Choroid plexus epithelial cell (primary cell): Measurements from ENCODE around the gene LRPAP1.

Experiments
- DNase-seq: peaks from one replicate; pipeline ENCODE4 v3.0.0-alpha.2; 2010; ENCODE audit warnings: low read depth
- H3K4me3 ChIP-seq: 2 replicates; pipeline ENCODE4 v1.5.1; 2011; ENCODE audit warnings: low read depth, mild to moderate bottlenecking, control low read depth, low read length, moderate library complexity
- TF ChIP-seq, protein P1 (sequence below): conservative IDR thresholded peaks from 2 replicates; pipeline ENCODE4 v1.5.1; 2011; ENCODE audit warnings: low read depth, mild to moderate bottlenecking, control low read depth, inconsistent platforms, low read length, moderate library complexity

LRPAP1 gene

DNA sequence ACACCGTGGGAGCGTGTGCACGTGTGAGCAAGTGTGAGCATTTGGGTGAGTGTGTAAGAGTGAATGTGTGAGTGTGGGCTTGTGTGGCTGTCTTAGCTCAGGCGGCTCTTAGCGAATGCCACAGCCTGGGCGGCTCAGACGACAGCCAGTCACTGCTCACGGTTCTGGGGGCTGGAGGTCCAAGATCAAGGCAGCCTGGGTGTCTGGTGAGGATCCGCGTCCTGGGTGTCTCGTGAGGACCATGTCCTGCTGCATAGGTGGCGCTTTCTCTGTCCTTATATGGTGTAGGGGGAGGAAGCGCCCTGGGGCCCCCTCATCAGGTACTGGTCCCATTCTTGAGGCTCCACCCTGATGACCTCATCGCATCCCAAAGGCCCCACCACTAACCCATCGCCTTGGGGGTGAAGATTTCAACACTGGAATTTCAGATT lies 64.6 kb downstream of the LRPAP1 start:
- DNase-seq: no peak
- TF ChIP-seq, protein P1, sequence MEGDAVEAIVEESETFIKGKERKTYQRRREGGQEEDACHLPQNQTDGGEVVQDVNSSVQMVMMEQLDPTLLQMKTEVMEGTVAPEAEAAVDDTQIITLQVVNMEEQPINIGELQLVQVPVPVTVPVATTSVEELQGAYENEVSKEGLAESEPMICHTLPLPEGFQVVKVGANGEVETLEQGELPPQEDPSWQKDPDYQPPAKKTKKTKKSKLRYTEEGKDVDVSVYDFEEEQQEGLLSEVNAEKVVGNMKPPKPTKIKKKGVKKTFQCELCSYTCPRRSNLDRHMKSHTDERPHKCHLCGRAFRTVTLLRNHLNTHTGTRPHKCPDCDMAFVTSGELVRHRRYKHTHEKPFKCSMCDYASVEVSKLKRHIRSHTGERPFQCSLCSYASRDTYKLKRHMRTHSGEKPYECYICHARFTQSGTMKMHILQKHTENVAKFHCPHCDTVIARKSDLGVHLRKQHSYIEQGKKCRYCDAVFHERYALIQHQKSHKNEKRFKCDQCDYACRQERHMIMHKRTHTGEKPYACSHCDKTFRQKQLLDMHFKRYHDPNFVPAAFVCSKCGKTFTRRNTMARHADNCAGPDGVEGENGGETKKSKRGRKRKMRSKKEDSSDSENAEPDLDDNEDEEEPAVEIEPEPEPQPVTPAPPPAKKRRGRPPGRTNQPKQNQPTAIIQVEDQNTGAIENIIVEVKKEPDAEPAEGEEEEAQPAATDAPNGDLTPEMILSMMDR: no peak
- no peak overlapping the region for H3K4me3 ChIP-seq

DNA sequence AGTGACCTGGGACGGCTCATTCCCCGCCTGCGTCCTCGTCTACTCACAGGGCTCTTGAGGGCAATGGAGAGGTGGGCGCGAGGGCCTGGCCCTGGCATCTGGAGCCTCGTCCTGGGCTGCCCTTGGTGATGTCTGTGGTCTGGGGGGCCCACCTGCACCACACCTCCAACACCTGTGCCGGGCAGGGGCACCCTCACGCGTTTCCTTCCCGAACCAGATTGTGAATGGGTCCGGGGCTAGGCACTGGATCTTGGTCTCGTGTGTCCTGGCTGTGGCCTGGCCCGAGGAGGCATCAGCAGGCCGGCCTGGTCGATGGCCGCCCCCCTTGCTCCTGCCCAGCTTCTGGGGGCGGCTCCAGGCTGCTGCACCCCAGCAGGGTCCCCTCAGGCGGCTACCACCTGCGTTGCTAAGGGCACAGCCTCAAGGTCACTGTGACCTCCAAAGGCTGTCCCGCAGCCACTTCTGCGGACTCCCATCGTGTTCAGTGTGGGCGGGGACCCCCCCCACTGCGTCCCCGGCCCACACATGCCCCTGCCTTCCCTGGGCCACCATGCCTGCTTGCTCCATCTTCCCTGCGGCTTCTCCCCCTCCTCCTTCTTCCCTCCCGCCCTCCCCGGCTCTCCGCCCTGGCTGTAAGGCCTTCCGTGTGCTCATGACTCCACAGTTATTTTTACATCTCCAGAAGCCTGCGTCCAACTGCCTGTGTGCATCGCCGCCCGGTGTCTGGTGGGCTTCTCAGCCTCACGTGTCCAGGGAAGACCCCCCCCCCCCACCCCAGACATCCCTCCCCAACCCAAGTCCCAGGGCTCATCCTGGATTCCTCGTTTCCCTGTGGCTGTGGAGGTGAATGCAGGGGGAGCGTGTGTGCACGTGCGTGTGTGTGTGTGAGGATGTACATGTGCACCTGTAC lies 65.3 kb downstream of the LRPAP1 start:
- TF ChIP-seq, protein P1: no peak
- no peak for DNase-seq
- no peak overlapping the region for H3K4me3 ChIP-seq

DNA sequence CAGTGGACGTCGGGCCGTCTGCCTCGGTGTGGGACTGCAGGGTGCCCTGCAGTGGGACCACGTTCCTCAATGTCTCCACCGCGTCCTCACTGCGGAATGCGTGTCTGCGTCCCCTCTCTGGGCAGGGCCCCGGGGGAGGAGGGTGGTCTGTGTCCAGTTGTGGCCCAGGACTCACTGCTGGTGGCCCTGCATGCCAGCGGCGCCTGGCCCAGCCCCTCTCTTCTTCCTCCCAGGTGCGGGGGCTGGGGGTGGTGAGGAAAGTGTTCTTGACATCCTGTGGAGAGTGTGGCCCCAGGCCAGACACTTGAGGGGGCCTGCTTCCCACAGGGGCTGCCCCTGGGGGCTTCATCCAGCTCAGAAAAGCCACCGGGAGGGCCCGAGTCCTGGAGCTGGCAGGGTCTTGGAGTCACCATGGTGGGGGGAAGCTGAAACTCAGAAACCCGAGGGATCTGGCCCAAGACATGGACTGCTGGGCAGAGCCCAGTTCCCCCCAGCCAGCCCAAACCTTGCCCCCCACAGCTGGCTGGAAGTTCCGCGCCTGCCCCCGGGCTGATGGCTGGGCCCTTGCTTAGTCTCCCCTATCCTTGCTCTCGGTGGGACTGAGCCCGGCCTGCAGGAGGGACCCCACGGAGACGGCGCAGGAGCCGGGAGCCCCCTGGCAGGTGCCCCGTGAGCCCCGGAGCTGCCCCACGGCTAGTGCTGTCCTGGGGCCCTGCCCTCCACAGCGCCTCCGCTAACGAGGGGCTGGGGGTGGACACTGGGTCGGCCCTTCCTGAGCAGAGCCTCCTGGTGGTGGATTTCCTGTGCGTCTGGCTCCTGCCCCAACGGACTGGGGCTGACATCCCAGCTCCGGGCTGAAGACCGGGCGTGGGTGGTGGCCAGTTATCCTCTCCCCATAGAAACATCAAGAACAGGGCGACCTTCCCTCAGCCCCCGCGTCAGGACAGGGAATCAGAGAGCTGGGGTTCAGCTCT lies 66.2 kb downstream of the LRPAP1 start:
- TF ChIP-seq, protein P1: peak; percentile 38
- H3K4me3 ChIP-seq: no peak overlapping the region
- DNase-seq: no peak

DNA sequence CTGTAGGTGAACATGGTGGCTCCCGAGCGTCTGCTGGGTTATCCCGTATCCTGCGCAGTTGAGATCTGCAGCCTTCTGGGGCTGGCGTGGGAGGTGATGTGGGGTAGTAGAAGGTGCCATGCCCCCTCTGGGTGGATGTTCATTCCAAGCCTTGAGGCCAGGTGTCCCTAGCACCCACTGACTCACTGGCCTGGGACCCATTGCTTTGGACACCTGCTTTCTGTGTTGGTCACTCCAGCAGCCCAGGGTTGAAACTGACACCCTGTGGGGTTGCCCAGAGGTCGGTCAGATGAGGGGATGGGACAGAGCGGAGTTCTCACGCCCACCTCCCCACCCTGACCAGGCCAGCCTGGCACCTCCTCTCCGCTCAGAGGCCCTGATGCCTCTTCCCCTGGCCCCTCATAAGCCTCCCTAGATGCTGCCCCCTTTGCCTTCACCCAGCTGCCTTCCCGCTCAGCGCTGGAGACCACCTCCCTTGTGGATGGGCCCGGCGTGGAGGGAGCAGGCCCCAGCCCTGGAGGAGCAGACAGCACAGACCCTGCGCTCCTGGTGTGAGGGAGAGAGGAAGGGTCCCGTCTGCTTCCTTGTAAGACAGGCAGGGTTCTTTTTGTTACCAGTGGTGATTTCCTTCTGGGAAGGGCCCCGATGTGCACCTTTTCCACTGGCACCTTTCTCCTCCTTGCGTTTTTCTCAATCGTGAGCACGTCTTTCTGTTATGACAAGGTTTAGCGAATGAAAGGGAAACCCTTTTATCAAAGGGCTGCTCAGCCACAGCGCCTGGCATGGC lies 67.1 kb downstream of the LRPAP1 start:
- H3K4me3 ChIP-seq: no peak overlapping the region
- TF ChIP-seq, protein P1: no peak
- DNase-seq: no peak

DNA sequence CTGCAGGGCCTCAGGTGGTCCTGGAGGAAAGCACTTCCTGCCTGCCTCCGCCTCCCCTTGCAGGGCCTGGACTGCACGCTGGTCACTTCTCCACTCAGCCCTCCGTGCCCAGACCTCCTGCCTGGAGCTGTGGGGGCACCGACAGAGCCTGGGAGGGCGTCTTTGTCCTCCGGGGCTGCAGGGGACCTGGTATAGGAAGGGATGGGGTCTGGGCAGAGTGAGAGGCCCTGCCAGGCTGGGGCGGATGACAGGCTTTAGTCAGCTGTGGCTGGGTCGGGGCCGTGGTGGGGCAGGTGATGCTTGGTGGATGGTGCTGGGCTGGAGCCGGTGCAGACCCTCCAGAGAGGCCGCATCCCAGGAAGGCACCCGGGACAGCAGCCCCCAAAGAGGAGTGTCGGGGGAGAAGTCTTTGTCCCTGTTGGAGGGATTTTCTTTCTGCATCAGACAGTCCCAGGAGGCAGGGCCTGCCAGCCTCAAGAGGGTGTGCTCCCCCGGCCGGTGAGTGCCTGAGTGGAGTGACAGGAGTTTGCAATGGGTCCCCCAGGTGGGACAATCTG lies 67.8 kb downstream of the LRPAP1 start:
- DNase-seq: no peak
- TF ChIP-seq, protein P1: no peak
- no peak overlapping the region for H3K4me3 ChIP-seq
